ENCODE results near the gene MUC5AC.
"Not testable (repeated sequence)": the region's sequence is repeated elsewhere in the genome, so short reads cannot be mapped to it uniquely, and the experiment has no call there.

MUC5AC gene

DNA sequence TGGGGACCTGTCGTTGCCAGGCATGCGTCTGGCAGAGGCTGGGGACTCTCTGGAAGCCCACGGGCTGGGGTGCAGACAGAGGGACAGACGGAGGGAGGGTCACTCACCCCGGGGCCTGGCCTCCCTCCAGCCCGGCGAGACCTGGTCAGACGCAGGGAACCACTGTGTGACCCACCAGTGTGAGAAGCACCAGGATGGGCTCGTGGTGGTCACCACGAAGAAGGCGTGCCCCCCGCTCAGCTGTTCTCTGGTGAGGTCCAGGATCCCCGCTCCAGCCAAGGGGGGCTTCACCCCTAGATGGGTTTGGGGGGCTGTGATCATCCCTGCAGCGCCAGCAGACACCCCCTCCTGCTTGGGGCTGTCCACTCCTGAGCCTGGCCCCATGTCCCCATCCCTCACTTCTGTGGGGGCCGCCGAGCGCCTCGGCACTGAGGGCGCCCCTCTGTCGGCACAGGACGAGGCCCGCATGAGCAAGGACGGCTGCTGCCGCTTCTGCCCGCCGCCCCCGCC, 41.5 kb downstream of the MUC5AC start:
- DNase-seq, result no peak

DNA sequence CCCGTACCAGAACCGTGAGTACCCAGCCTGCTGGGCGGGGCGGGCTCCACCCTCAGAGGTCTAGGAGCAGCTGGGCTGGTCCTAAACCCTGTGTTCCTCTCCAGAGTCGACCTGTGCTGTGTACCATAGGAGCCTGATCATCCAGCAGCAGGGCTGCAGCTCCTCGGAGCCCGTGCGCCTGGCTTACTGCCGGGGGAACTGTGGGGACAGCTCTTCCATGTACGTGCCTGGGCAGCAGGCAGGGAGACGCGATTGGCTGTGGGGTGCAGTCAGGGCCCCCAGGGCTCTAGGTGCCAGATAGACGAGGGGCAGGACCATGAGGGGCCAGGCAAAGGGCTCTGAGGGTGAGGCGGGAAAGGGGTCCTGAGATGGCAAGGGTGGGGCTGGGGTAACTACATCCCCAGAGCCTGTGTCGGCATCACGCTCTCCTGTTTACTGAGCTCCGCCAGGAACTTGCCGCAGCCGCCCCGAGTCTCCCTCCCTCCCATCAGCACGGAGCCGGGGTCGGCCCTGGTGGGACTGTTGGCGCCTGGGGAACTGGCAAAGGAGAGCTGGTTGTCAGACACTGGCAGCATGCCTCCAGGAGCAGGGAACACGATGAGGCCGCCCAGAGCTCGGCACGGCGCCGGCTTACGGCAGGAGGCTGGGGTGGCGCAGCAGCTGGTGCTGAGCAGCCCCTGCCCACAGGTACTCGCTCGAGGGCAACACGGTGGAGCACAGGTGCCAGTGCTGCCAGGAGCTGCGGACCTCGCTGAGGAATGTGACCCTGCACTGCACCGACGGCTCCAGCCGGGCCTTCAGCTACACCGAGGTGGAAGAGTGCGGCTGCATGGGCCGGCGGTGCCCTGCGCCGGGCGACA, 42.2 kb downstream of the MUC5AC start:
- no peak for DNase-seq

DNA sequence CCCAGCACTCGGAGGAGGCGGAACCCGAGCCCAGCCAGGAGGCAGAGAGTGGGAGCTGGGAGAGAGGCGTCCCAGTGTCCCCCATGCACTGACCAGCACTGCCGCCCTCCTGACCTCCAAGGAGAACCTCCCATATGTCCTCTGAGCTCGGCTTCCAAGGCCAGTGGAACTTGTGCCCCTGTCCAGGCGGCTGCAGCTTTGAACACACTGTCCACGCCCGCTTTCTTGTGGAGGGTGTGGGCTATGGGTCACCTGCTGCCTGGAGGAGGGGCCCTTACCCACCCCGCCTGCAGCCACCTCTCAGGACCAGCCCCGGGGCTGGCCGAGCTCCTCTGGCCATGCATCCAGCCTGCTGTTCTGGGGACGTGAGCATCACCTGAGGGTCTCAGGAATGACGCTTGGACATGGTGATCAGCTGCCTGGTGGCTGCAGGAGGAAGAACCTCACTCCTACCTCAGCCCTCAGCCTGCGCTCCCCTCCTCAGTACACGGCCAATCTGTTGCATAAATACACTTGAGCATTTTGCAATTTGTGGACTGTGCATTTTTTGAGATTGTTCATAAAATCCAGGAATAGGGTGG, 42.9 kb downstream of the MUC5AC start:
- no peak for DNase-seq

DNA sequence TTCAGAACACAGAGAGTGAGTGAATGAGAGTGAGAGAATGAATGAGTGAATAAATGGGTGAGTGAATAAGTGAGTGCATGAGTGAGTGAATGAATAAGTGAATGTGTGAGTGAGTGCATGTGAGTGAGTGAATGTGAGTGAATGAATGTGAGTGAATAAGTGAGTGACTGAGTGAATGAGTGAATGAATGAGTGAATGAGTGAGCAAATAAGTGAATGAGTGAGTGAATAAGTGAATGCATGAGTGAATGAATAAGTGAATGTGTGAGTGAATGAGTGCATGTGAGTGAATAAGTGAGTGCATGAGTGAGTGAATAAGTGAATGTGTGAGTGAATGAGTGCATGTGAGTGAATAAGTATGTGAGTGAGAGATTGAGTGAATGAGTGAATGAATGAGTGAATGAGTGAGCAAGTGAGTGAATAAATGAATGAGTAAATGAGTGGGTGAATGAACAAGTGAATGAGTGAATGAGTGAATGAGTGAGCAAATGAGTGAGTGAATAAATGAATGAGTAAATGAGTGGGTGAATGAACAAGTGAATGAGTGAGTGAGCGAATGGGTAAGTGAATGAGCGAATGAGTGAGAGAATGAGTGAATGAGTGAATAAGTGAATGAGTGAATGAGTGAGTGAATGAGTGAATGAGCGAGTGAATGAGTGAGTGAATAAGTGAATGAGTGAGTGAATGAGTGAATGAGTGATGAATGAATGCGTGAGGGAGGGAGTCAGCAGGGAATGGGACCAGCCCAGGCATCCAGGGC, 43.8 kb downstream of the MUC5AC start:
- DNase-seq, result no peak

DNA sequence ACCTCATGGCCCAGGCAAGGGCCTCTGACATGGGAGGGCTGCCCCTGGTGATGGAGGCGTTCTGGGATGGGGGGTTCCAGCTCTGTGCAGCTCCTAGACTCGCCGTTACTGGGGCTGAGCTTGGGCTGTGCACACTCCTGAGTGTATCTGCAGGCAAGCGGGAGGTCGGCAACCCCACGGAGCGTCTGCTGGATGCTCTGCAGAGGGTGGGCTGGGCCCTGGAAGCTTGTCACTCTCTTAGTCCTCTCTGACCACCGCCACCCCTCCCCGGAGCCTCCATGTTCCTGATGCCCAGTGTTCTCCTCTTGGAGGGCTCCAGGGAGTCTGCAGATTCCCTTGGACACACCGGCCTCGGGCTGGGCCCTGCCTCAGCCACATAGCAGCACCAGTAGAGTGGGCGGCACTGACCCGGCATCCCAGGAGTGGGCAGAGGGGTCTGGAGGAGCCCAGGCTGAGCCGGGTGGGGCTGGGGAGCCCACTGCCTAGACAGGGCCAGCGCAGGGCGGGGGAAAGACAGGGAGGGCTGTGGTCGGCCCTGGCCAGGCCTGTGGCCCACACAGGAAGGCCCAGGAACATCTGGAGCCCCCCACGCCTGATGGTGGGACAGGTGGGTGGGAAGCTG, 44.5 kb downstream of the MUC5AC start:
- no peak for DNase-seq

DNA sequence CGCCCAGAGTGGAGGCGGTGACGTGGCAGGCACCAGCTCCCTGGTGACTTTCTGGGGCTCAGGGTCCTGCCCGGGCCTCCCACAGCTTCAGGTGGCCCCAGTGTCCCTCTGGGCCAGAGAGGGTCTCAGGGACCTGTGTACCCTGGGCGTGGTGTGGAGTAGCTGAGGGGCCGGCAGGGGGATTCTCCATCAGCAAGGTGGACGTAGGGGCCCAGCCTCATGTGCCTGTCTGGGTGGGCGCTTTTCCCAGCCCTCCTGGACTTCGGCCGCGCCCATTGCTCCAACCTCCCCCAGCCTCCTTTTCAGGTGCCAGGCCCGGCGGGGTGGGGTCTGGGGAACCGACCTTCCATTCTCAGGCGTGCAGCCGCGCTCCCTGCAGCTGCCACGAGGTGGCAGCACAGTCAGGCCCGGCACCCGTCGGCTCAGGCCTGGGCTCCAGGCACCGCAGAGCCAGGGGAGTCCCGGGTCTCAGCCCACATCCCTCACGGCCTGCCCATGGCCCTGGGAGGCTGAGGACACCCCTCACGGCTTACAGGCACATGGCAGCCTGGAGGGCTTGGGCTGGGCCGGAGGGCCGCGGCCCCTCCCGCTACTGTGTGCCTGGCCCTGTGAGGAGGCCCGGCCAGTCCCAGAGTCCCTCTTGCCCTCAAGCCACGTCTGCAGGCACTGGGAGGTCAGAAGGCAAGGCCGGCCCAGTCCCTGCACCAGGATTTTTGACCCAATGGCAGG, 45.2 kb downstream of the MUC5AC start:
- DNase-seq, result peak in 1 of 2 donors; percentile 20

DNA sequence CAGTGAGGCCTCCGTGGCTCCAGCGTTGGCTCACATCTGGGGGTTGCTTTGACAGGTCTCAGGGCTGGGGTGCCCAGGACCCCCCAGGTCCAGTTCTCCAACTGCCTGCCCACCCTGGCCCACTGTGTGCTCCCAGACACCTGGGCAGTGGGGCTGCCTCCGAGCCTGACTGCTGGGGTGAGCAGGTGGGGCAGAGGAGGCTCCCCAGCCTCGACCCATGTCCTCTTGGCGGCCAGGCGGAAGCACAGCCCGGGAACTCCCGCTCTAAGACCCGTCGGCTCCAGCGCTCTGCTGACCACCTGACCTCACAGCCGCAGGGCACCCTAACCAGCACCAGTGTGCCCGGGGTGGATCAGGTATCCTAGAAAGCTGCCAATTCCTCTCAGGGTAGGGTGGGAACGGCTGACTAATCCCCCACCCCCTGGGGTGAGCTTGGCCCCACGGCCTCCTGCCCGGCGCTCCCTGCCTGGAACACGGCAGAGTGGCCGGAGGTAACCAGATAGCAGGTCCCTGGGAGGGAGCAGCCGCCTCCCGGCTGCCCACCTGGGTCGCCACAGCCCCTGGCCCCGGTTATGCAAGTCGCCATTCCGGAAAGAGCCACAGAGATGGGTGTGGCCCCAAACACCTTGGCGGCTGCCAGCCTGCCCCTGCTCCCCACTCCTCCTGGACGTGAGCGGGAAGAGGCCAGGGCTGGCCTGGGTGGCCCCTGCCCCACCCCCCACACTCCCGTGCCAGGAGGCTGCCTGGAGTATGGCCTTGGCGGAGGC, 45.9 kb downstream of the MUC5AC start:
- DNase-seq, result no peak

DNA sequence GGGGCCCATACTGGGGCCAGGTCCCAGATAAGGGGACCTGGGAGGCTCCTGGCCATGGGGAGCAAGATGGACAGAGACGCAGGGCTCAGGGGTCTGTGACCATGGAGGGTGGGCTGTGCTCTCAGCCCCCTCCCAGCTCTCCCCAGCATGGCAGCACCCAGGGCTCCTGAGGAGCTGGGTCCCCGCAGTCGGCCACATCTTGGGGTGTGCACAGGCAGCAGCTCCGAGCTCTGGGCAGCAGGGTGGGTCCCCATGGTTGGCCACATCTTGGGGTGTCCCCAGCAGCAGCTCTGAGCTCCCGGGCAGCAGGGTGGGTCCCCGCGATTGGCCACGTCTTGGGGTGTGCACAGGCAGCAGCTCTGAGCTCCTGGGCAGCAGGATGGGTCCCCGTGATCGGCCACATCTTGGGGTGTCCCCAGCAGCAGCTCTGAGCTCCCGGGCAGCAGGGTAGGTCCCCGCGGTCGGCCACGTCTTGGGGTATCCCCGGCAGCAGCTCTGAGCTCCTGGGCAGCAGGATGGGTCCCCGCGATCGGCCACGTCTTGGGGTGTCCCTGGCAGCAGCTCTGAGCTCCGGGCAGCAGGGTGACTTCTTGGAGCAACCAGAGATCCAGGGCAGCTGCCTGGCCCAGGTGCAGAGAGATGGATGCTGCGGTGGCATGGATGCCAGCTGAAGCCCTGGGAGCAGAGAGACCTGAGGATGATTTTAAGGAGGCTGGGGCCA, 46.8 kb downstream of the MUC5AC start:
- DNase-seq, result no peak

DNA sequence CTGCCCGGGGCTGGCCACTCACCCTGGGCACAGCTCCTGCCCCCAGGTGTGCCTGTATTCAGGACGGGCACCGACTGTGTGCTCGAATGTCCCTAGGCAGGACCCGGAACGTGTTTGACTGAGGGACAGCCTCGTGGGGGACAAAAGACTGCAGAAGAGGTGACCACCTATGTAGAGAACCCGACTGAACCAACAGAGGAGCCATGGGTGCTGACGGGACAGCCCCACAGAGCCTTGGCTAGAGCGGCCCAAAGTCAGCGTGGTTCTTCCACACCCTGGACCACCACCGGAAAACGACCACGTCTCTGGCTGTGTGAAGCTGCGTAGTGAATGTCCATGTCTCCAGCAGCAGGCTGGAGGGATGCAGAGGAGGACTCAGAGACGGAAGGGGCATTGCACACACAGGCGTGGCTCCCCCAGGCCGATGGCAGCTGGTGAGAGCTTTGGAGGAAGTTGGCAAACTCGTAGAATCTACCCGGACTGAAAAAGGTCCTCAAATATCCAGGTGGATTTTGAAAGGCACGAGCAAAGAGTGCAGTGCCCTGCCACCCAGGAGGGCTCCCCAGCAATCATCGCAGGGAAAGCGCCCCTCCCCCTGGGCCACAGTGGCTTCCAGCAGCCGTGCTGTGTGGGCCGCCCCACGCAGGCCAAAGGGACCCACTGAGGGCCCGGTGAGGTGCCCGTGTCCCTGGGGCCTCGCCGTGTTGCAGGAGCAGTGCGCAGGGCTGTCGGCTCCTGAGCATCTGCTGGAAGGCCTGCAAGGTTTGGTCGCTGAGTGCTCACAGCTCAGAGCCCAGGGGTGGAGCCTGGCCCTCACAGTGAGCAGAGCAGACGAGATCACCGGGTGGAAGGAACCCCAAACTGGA, 47.6 kb downstream of the MUC5AC start:
- DNase-seq, result no peak

DNA sequence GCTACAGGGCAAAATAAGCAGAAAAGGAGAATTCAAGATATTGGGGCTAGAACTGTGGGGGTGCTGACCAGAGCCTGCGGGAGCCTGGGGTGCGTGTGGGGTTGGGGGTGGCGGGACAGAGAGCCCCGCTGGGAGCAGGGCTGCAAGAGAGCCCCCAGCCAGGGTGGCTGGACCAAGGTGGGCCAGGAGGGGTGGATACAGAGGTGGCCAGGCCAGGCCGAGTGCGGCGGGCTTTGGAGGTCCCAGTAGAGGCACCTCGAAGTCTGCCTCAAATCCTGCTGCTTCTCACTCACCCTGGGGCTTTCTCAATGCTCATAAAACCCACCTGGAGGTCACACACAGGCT, 48.2 kb downstream of the MUC5AC start:
- DNase-seq, result no peak

DNA sequence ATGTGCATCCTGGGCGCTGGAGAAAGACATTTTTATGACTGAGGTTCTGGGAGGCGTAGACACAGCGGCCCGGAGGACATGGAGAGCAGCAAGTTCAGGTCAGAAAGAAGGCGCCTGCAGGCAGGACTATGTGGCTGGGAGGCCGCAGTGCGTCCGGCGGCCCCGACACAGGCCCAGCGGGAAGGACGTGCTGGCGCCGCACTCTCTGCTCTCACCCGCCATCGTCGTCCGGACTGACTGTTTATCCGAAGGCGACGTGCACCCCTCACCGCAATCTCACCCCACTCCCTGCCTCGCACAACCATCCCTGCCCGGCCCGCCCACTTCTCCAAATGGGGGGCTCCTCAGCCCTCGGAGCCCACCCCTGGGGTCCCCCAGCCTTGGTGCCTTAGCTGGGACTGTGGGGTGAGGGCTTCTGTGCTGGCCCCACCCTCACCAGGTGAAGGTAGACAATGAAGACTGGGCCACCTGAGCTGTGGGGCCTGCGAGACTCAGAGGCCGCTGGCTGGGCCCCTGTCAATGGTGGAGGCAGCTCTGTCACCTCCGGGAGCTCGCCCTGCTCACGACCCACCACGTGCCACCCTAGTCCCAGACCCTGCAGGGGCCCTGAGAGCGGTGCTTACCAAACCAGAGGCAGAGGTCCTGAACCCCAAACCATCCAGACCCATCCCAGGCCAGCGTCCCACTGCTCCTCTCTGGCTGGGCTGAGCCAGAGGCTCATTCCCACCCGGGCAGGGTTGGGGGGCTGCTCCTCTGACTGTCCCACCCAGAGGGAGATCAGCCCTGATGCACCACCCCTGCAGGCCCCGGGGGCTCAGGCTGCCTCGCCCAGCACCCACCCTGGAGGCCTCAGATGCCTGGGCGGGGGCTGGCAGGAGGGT, 48.9 kb downstream of the MUC5AC start:
- DNase-seq, result no peak

DNA sequence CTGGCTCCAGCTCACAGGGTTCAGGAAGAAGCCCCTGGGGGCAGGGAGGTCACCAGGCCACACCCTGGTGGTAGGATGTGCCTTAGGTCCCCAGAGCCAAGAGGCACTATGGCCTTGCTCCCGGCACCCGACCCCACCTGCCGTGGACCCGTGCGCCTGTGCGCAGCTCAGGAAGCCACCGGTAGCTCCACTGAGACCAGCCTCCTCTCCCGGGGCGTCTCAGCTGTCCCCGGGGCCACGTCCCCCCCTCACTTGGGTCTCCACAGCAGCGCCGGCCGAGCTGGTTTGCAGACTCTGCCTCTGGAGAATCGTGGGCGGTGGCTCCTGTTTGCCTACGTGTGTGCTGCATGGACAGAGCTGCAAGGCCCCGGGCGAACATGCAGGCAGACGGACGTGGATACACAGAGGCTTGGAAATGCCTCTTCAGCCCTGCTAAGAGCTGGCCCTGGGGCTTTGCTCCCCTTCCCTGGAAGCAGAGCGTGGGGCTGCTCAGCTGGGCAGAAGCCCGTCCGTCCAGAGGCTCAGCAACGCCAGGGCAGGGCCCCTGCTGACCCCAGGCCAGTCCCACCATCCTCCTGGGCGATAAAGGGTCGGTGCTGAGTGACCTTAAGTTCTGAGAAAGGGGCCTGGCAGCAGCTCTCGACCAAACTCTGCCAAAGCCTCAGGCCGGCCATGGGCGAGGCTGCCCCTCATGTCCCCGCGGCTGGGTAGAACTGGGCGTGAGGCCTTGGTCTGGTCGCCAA, 49.8 kb downstream of the MUC5AC start:
- DNase-seq, result no peak

DNA sequence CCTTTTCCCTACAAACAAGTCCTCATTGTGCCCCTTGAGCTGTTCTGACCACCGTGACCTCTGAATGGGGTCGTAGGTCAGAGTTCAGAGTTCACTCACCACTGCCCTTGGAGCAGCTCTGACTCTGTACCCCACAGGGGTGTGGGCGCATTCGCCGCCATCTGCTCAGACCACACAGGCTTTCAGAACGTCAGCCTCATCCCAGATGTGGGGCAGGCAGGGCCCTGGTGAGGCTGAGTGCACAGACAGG, 50.3 kb downstream of the MUC5AC start:
- no peak for DNase-seq

DNA sequence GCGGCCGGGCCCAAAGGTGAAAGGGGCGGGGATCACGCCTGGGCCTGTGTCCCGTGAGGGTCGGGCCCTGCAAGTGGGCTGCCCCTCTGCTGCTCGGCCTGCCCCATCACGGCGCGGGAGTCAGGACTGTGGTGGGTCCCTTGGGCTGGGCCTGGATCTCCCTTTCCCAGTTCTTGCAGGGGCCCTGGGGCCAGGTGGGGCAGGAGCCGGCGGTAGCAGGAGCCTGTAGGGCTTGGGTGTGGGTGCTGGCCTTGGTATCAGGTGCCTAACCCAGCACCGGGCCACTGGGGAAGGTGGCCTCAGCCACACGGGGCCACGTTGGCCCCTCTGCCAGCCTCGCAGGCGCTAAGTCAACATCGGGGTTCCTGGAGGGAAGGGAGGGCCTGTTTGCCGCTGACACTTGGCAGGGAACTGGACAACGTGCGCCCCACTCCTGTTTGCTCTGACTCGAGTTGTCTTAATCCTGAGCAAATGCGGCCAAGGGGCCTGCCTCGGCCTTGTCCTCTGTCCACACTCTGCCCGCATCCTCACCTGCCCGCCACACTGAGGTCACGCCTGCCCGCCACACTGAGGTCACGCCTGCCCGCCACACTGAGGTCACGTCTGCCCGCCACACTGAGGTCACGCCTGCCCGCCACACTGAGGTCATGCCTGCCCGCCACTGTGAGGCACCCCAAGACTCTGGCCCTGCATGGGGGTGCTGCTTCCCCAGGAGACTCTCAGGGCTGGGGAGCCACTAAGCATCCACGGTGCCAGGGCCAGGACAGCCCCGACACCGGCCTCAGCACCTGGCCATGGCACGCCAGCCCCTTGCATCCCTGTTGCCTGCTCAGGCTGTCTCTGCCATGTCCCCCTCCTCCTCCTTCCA, 50.9 kb downstream of the MUC5AC start:
- DNase-seq, result no peak

DNA sequence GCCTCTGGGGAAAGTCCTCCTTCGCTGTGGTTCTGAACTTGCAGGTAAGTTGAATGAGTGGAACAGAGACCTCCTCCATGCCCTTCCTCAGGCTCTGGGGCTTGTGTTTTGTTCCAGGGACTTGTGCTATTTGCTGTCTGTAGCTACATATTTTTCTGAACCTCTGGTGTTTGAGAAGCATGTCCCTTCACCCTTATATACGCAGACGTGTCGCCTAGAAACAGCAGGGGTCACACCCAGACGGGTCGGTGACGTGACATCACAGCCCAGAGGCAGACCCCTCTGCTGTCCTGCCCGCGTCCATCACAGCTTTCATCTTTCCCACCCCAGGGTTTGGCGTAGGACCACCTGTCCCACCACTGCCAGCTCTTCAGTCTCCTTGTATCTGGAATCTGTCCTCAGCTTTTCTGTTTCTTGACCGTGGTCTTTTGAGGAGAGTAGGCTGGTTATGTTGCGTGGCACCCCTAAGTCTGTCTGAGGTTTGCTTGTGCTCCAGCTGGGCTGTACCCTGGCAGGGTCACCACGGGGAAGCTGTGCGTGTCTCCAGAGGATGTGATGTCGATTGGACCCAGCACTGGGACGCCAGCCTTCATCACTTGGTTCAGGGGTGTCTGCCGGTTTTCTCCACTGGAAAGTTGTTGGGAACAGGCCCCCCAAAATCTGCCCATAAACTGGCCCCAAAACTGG, 51.8 kb downstream of the MUC5AC start:
- no peak for DNase-seq

DNA sequence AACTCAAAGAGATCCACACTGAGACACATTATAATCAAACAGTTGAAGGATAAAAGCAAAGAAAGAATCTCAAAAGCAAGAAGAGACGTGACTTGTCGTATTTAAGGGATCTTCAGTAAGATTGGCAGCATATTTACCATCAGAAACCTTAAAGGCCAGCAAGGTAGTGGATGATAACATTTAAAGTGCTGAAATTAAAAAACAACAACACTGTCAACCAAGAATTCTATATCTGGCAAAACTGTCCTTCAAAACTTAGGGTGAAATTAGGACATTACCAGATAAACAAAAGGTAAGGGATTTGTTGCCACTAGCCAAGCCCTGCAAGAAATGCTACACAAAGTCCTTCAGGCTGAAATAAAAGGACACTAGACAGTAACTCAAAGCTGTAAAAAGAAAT, 54.1 kb downstream of the MUC5AC start:
- DNase-seq, result no peak

DNA sequence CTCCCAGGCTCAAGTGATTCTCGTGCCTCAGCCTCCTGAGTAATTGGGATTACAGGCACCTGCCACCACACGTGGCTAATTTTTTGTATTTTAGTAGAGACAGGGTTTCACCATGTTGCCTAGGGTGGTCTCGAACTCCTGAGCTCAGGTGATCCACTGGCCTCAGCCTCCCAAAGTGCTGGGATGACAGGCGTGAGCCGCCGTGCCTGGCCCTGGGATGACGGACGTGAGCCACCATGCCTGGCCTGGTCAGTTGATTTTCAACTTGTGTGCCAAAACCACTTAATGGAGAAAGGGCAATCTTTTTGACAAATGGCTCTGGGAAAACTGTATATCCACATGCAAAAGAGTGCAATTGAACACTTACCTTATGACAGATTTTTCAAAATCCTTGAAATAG, 58.1 kb downstream of the MUC5AC start:
- DNase-seq, result not testable (repeated sequence)

All from hippocampal formation (tissue), 2 donors.